Body of pancreas (tissue), 4 donors: ENCODE measurements around the gene AGAP1.

Experiments used
- POLR2A ChIP-seq, 3 donors: fragments of 450-650 bp; IDR thresholded peaks; one replicate each; pipeline ENCODE4 v1.6.1; 2016; ENCODE audit warnings: antibody characterized with exemption in 3 of 3, mild to moderate bottlenecking in 2 of 3
- TF ChIP-seq, protein P1 (sequence below), 7 experiments: fragments of 450-650 bp in 4 of 7; fragments of 200-600 bp in 3 of 7; sonication (generic) in 3 of 7; IDR thresholded peaks; one replicate each; pipeline ENCODE4 v1.5.1; 2016 to 2019; ENCODE audit warnings: antibody characterized with exemption in 7 of 7

DNA sequence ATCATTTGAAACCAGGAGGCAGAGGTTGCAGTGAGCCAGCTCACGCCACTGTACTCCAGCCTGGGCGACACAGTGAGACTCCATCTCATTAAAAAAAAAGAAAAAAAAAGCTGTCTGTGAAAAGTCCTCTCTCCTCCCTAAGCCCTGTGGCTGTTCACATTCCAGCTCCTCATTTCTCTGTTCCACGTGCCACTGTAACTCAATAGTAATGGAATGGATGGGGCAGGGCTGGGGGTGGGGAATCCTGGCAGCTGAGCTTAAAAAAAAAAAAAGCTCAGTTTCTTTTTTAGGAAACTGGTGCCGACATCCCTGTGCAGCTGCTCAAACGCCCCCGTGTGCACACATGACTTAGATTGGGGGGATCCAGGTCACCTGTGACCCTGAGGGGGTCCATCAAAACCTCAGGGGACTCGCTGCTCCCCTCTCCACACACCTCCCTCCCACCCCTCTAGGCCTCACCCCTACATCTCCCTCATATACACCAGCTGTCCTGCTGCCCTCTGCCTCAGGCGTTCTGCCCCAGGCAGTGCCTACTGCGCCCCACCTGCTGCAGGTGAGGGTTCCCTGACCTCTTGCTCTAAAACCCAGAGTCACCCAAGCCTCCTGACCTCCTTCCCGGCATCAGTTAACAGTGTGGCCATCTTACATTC lies 255.4 kb downstream of the AGAP1 start:
- TF ChIP-seq, protein P1, sequence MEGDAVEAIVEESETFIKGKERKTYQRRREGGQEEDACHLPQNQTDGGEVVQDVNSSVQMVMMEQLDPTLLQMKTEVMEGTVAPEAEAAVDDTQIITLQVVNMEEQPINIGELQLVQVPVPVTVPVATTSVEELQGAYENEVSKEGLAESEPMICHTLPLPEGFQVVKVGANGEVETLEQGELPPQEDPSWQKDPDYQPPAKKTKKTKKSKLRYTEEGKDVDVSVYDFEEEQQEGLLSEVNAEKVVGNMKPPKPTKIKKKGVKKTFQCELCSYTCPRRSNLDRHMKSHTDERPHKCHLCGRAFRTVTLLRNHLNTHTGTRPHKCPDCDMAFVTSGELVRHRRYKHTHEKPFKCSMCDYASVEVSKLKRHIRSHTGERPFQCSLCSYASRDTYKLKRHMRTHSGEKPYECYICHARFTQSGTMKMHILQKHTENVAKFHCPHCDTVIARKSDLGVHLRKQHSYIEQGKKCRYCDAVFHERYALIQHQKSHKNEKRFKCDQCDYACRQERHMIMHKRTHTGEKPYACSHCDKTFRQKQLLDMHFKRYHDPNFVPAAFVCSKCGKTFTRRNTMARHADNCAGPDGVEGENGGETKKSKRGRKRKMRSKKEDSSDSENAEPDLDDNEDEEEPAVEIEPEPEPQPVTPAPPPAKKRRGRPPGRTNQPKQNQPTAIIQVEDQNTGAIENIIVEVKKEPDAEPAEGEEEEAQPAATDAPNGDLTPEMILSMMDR (IDR thresholded peaks at IDR 0.05) = no peak
- no peak for TF ChIP-seq POLR2A (IDR thresholded peaks at IDR 0.05)
